Heart left ventricle (tissue), 13 donors: ENCODE results near the gene C11orf58.

Experiments used
- POLR2A ChIP-seq, 2 donors: fragments of 450-650 bp; IDR thresholded peaks; one replicate each; pipeline ENCODE4 v1.6.1; 2017; ENCODE audit warnings: antibody characterized with exemption in 2 of 2, mild to moderate bottlenecking in 2 of 2, moderate library complexity in 2 of 2
- TF ChIP-seq, protein P1 (sequence below), 12 donors: fragments of 200-600 bp; sonication (generic) in 4 of 12; IDR thresholded peaks; one replicate each; pipeline versions ENCODE4 v1.5.0 to v1.8.0; 2018 to 2022; ENCODE audit warnings: antibody characterized with exemption in 12 of 12, mild to moderate bottlenecking in 5 of 12
- donor health status: ischemic (EF 13 %, LVEDD 7.1; RV severe dilation, severe dysfunction).
- donor health status: DM: no; HTN: yes; CAD: no.
- donor health status: DM: no; HTN: no; CAD: no.
- donor health status: ischemic (EF 25% LVEDD 6.9; RV normal size, moderate dysfunction).
- donor health status: ischemic (EF 25% LVEDD 5.7; RV mildly dilated, moderate dysfunction).
- donor health status: ischemic (EF 35%, LVEDD 5.7; RV mildly dilated, moderate dysfunction).
- donor health status: nonischemic (EF 11% LVEDD 7.7; RV severe dilation, severe dysfunction).
- donor health status: DM: yes; HTN: yes; CAD: no.
- donor health status: PGD.
- donor health status: ischemic (EF 29% LVEDD 5.4; RV normal size, mild dysfunction).
- donor health status: nonischemic (EF 23%, LVEDD 6.1; RV moderate dilation, normal function).

DNA sequence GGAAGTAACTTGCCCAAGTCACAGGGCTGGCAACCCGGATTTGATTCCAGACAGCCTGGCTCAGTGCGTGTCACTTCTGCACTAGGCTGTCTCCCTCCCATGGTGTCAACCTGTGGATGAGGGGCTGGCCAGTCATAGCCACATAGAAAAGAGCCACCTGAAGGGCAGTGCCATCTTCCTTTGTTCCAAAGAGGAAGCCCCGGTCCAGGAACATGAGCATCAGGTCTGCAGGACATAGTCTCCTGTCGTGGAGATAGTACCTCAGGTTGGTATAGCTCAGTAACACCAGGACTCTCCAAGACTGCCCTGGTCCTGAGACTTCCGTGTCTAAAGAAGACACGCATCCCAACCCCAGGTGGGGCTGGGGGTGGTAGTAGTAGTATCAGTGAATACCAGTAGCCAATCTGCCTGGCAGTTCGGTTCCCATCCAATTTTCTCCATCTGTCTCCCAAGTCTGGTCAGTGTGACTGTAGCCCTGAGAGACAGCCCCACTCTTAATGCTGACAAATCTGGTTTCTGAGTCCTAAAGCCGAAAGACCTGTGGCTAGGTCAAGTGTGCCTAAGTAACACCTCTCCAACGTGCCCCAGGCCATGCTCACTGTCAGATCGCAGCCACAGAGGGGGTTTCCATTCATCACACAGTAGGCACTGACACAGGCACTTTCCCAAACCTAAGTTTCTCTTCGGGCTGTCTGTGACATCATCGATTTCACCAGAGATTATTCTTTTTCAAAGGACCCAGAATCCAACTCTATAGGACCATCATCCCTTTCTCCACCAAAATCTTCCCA, 33.1 kb downstream of the C11orf58 start:
- TF ChIP-seq, protein P1, sequence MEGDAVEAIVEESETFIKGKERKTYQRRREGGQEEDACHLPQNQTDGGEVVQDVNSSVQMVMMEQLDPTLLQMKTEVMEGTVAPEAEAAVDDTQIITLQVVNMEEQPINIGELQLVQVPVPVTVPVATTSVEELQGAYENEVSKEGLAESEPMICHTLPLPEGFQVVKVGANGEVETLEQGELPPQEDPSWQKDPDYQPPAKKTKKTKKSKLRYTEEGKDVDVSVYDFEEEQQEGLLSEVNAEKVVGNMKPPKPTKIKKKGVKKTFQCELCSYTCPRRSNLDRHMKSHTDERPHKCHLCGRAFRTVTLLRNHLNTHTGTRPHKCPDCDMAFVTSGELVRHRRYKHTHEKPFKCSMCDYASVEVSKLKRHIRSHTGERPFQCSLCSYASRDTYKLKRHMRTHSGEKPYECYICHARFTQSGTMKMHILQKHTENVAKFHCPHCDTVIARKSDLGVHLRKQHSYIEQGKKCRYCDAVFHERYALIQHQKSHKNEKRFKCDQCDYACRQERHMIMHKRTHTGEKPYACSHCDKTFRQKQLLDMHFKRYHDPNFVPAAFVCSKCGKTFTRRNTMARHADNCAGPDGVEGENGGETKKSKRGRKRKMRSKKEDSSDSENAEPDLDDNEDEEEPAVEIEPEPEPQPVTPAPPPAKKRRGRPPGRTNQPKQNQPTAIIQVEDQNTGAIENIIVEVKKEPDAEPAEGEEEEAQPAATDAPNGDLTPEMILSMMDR (IDR thresholded peaks at IDR 0.05), result no peak
- TF ChIP-seq POLR2A (IDR thresholded peaks at IDR 0.05), result no peak
